Coronary artery (tissue), 2 donors: ENCODE data around the gene IL24.

Experiments used
- DNase-seq: peaks from one replicate; pipeline ENCODE4 v3.0.0-alpha.2; 2017; ENCODE audit warnings: low spot score
- H3K27ac ChIP-seq, 2 donors: fragments of 200-600 bp; sonication (generic); one replicate each; pipeline ENCODE4 v1.5.1; 2016 to 2019
- H3K4me3 ChIP-seq: fragments of 200-600 bp; sonication (generic); 2 replicates; pipeline ENCODE4 v1.5.1; 2016; ENCODE audit warnings: mild to moderate bottlenecking, moderate library complexity
- CTCF ChIP-seq: fragments of 200-600 bp; sonication (generic); IDR thresholded peaks from one replicate; pipeline ENCODE4 v1.5.1; 2019; ENCODE audit warnings: antibody characterized with exemption

Gene IL24

GRCh38 chr1:206903687-206904086, 6.4 kb downstream of the IL24 start:
- no peak for TF ChIP-seq CTCF
- Histone ChIP-seq H3K4me3 (no peak overlapping the region), H3K27ac (no peak overlapping the region)
- DNase-seq, result no peak

GRCh38 chr1:206904423-206905142, 7.3 kb downstream of the IL24 start:
- no peak for DNase-seq
- H3K4me3 ChIP-seq, result no peak overlapping the region
- H3K27ac ChIP-seq, result no peak overlapping the region
- TF ChIP-seq CTCF, result no peak

- DNase-seq, result no peak
- no peak for TF ChIP-seq CTCF
- Histone ChIP-seq H3K27ac (no peak overlapping the region), H3K4me3 (no peak overlapping the region)
Measured at GRCh38 chr1:206905295-206906164, 8.3 kb downstream of the IL24 start.

GRCh38 chr1:206907304-206907991, 10.2 kb downstream of the IL24 start:
- Histone ChIP-seq H3K27ac (no peak overlapping the region), H3K4me3 (no peak overlapping the region)
- no peak for DNase-seq
- no peak for TF ChIP-seq CTCF

GRCh38 chr1:206908038-206908437, 10.8 kb downstream of the IL24 start:
- no peak overlapping the region for H3K4me3 ChIP-seq
- no peak for DNase-seq
- no peak overlapping the region for H3K27ac ChIP-seq
- TF ChIP-seq CTCF, result no peak

GRCh38 chr1:206909161-206909882, 12.1 kb downstream of the IL24 start:
- no peak overlapping the region for H3K27ac ChIP-seq
- no peak for DNase-seq
- peak overlapping the region; percentile 78 for H3K4me3 ChIP-seq
- no peak for TF ChIP-seq CTCF
